Astrocyte (in vitro differentiated cells and primary cell): ENCODE data around the gene TCEA2. TPM values are rescaled to one million over a fixed set of nuclear protein-coding genes. Genes with fewer than 3 reads are reported as not detected.

Source experiments
- DNase-seq: peaks from one replicate; pipeline ENCODE4 v3.0.0-alpha.2; 2010; ENCODE audit warnings: low read depth
- FAIRE-seq: peaks from 2 replicates; lab custom pipeline; 2011; peaks lifted over from hg19 to GRCh38; lab: Jason Lieb, UNC
- H2AFZ ChIP-seq: 2 replicates; pipeline ENCODE4 v1.6.0; 2012; ENCODE audit warnings: low read depth, low read length, inconsistent platforms
- H3K27ac ChIP-seq: 2 replicates; pipeline ENCODE4 v1.5.1; 2011; ENCODE audit warnings: low read depth, low read length, inconsistent platforms
- H3K27me3 ChIP-seq: 2 replicates; pipeline ENCODE4 v1.6.0; 2011; ENCODE audit warnings: low read length, inconsistent platforms; ENCODE audit not compliant: insufficient read depth
- H3K36me3 ChIP-seq: 2 replicates; pipeline ENCODE4 v1.5.1; 2011; ENCODE audit warnings: low read length, inconsistent platforms; ENCODE audit not compliant: insufficient read depth
- H3K4me1 ChIP-seq: 2 replicates; pipeline ENCODE4 v1.5.1; 2011; ENCODE audit warnings: low read length, inconsistent platforms; ENCODE audit not compliant: insufficient read depth
- H3K4me2 ChIP-seq: 2 replicates; pipeline ENCODE4 v1.6.0; 2012; ENCODE audit warnings: low read length, inconsistent platforms
- H3K4me3 ChIP-seq: 2 replicates; pipeline ENCODE4 v1.5.1; 2011; ENCODE audit warnings: low read depth, mild to moderate bottlenecking, low read length, inconsistent platforms; ENCODE audit not compliant: insufficient read depth
- H3K79me2 ChIP-seq: 2 replicates; pipeline ENCODE4 v1.6.0; 2012; ENCODE audit warnings: mild to moderate bottlenecking, low read length, inconsistent platforms; ENCODE audit not compliant: insufficient read depth
- H3K9ac ChIP-seq: 2 replicates; pipeline ENCODE4 v1.6.0; 2012; ENCODE audit warnings: mild to moderate bottlenecking, low read length, inconsistent platforms
- H3K9me3 ChIP-seq: 2 replicates; pipeline ENCODE4 v1.5.1; 2012; ENCODE audit warnings: low read depth, mild to moderate bottlenecking, low read length, inconsistent platforms; ENCODE audit not compliant: insufficient read depth
- H4K20me1 ChIP-seq: 2 replicates; pipeline ENCODE4 v1.6.0; 2012; ENCODE audit warnings: low read length, inconsistent platforms; ENCODE audit not compliant: insufficient read depth
- H3K27ac Mint-ChIP-seq: one replicate; pipeline ENCODE4 v1.8.0; 2021; ENCODE audit warnings: mild to moderate bottlenecking, mixed read lengths; ENCODE audit not compliant: unreplicated experiment
- H3K27me3 Mint-ChIP-seq: one replicate; pipeline ENCODE4 v1.8.0; 2021; ENCODE audit warnings: low read depth, mixed read lengths; ENCODE audit not compliant: unreplicated experiment
- H3K36me3 Mint-ChIP-seq: one replicate; pipeline ENCODE4 v1.8.0; 2021; ENCODE audit warnings: low read depth, mixed read lengths; ENCODE audit not compliant: unreplicated experiment
- H3K4me1 Mint-ChIP-seq: one replicate; pipeline ENCODE4 v1.8.0; 2021; ENCODE audit warnings: low read depth, mixed read lengths; ENCODE audit not compliant: unreplicated experiment
- H3K4me3 Mint-ChIP-seq: one replicate; pipeline ENCODE4 v1.8.0; 2021; ENCODE audit warnings: mild to moderate bottlenecking, moderate library complexity, mixed read lengths; ENCODE audit not compliant: unreplicated experiment
- H3K9me3 Mint-ChIP-seq: one replicate; pipeline ENCODE4 v1.8.0; 2021; ENCODE audit warnings: mild to moderate bottlenecking, mixed read lengths; ENCODE audit not compliant: unreplicated experiment
- CTCF ChIP-seq: IDR thresholded peaks from 2 replicates; pipeline ENCODE4 v1.5.1; 2011; ENCODE audit warnings: low read depth, mild to moderate bottlenecking, inconsistent platforms, low read length, moderate library complexity; ENCODE audit not compliant: insufficient read depth
- EZH2 ChIP-seq: IDR thresholded peaks from 2 replicates; pipeline ENCODE4 v1.6.1; 2012; ENCODE audit warnings: mild to moderate bottlenecking, low read length, inconsistent platforms; ENCODE audit not compliant: insufficient read depth
- total RNA-seq: library from RNA; stranded (reverse); gene quantifications from 2 replicates; pipeline ENCODE4 v1.2.1, GENCODE V29; 2021

The TCEA2 gene
- total RNA-seq, 1 donor from 2014 or later, result 53.1 TPM

- no peaks in the 10 kb centered on the region for H3K9me3 Mint-ChIP-seq
- H3K27ac Mint-ChIP-seq, result no peak overlapping the region
- DNase-seq (no peak), FAIRE-seq (no peak)
- H3K36me3 Mint-ChIP-seq, result no peaks in the 10 kb centered on the region
- H4K20me1 ChIP-seq, result peaks cover 4% of the 10 kb centered on the region
- no peaks in the 10 kb centered on the region for H3K4me1 ChIP-seq
- peaks cover 2% of the 10 kb centered on the region for H3K4me1 Mint-ChIP-seq
- peaks cover 2% of the 10 kb centered on the region for H3K9me3 ChIP-seq
- H3K9ac ChIP-seq, result no peak overlapping the region
- no peaks in the 10 kb centered on the region for H3K79me2 ChIP-seq
- H3K36me3 ChIP-seq, result no peaks in the 10 kb centered on the region
- H2AFZ ChIP-seq, result no peak overlapping the region
- no peak for TF ChIP-seq CTCF
- no peak for TF ChIP-seq EZH2
- H3K4me3 ChIP-seq, result no peak overlapping the region
- no peak overlapping the region for H3K4me3 Mint-ChIP-seq
- peaks cover 39% of the 10 kb centered on the region for H3K27me3 Mint-ChIP-seq
- peaks cover 20% of the 10 kb centered on the region for H3K27me3 ChIP-seq
- H3K27ac ChIP-seq, result no peak overlapping the region
- no peak overlapping the region for H3K4me2 ChIP-seq
Observed at GRCh38 chr20:64091340-64091739, 28.3 kb downstream of the TCEA2 start.

- Mint-ChIP-seq H3K4me3 (no peak overlapping the region), H3K27me3 (peaks cover 38% of the 10 kb centered on the region), H3K4me1 (peaks cover 2% of the 10 kb centered on the region), H3K9me3 (no peaks in the 10 kb centered on the region), H3K36me3 (peaks cover under 1% of the 10 kb centered on the region), H3K27ac (no peak overlapping the region)
- Histone ChIP-seq H3K4me3 (no peak overlapping the region), H3K9ac (no peak overlapping the region), H3K4me2 (no peak overlapping the region), H3K27ac (no peak overlapping the region), H3K4me1 (no peaks in the 10 kb centered on the region), H3K9me3 (peaks cover 2% of the 10 kb centered on the region), H4K20me1 (peaks cover 4% of the 10 kb centered on the region), H3K27me3 (peaks cover 20% of the 10 kb centered on the region), H2AFZ (no peak overlapping the region), H3K36me3 (no peaks in the 10 kb centered on the region), H3K79me2 (no peaks in the 10 kb centered on the region)
- TF ChIP-seq EZH2 (no peak), CTCF (no peak)
- no peak for FAIRE-seq
- DNase-seq, result no peak
Observed at GRCh38 chr20:64091770-64092169, 28.8 kb downstream of the TCEA2 start.

GRCh38 chr20:64092258-64093012, 29.4 kb downstream of the TCEA2 start:
- Histone ChIP-seq H2AFZ (no peak overlapping the region), H3K27me3 (peaks cover 20% of the 10 kb centered on the region), H3K9me3 (peaks cover 2% of the 10 kb centered on the region), H4K20me1 (peaks cover 4% of the 10 kb centered on the region), H3K9ac (no peak overlapping the region), H3K4me1 (no peaks in the 10 kb centered on the region), H3K4me2 (no peak overlapping the region), H3K36me3 (no peaks in the 10 kb centered on the region), H3K4me3 (no peak overlapping the region), H3K79me2 (no peaks in the 10 kb centered on the region), H3K27ac (no peak overlapping the region)
- Mint-ChIP-seq H3K27ac (no peak overlapping the region), H3K27me3 (peaks cover 38% of the 10 kb centered on the region), H3K4me1 (peaks cover 2% of the 10 kb centered on the region), H3K4me3 (no peak overlapping the region), H3K36me3 (peaks cover 2% of the 10 kb centered on the region), H3K9me3 (no peaks in the 10 kb centered on the region)
- FAIRE-seq (no peak), DNase-seq (no peak)
- TF ChIP-seq EZH2 (no peak), CTCF (no peak)
